ENCODE data around the gene FBXO15. TPM values are rescaled to one million over a fixed set of nuclear protein-coding genes. Genes with fewer than 3 reads are reported as not detected.

Gene FBXO15
- total and polyA plus RNA-seq, 4 donors, result 0.23 to 0.50 (median 0.41) TPM

- Histone ChIP-seq H3K27me3 (ENCODE audit: control insufficient read depth in 4 of 4, insufficient read depth in 4 of 4, low read length in 3 of 4) (no peaks in the 10 kb centered on the region), H3K9ac (ENCODE audit: low read depth in 1 of 2, low read length in 2 of 2) (no peak overlapping the region), H3K27ac (ENCODE audit: low read depth in 1 of 2, low read length in 2 of 2) (no peak overlapping the region), H3K36me3 (ENCODE audit: control insufficient read depth in 4 of 4, insufficient read depth in 3 of 4, low read depth in 1 of 4, low read length in 3 of 4) (no peaks in the 10 kb centered on the region), H3K4me1 (ENCODE audit: control insufficient read depth in 4 of 4, insufficient read depth in 4 of 4, low read length in 3 of 4) (no peaks in the 10 kb centered on the region), H3K4me3 (ENCODE audit: low read depth in 1 of 3, low read length in 3 of 3) (no peak overlapping the region), H3K9me3 (ENCODE audit: control insufficient read depth in 4 of 4, low read length in 3 of 4) (no peaks in the 10 kb centered on the region)
- no peak for DNase-seq (ENCODE audit: low spot score)
- WGBS, result 86% methylated on average over 9 of the region's 9 CpGs
- TF ChIP-seq HNF4G (IDR thresholded peaks at IDR 0.05) (no peak), EGR1 (IDR thresholded peaks at IDR 0.05; ENCODE audit: low read depth in 2 of 2) (no peak), SP1 (IDR thresholded peaks at IDR 0.05) (no peak), NR2F2 (IDR thresholded peaks at IDR 0.05) (no peak), GABPA (IDR thresholded peaks at IDR 0.05 in 1 of 2, conservative IDR thresholded peaks at IDR 0.05 in 1 of 2) (no peak), RXRA (IDR thresholded peaks at IDR 0.05) (no peak), REST (IDR thresholded peaks at IDR 0.05) (no peak), HNF4A (conservative IDR thresholded peaks at IDR 0.05) (no peak)
- TF ChIP-seq, protein P1, sequence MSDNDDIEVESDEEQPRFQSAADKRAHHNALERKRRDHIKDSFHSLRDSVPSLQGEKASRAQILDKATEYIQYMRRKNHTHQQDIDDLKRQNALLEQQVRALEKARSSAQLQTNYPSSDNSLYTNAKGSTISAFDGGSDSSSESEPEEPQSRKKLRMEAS (IDR thresholded peaks at IDR 0.05), result no peak
Measured at GRCh38 chr18:74078257-74078656, 69.4 kb downstream of the FBXO15 start.

DNA sequence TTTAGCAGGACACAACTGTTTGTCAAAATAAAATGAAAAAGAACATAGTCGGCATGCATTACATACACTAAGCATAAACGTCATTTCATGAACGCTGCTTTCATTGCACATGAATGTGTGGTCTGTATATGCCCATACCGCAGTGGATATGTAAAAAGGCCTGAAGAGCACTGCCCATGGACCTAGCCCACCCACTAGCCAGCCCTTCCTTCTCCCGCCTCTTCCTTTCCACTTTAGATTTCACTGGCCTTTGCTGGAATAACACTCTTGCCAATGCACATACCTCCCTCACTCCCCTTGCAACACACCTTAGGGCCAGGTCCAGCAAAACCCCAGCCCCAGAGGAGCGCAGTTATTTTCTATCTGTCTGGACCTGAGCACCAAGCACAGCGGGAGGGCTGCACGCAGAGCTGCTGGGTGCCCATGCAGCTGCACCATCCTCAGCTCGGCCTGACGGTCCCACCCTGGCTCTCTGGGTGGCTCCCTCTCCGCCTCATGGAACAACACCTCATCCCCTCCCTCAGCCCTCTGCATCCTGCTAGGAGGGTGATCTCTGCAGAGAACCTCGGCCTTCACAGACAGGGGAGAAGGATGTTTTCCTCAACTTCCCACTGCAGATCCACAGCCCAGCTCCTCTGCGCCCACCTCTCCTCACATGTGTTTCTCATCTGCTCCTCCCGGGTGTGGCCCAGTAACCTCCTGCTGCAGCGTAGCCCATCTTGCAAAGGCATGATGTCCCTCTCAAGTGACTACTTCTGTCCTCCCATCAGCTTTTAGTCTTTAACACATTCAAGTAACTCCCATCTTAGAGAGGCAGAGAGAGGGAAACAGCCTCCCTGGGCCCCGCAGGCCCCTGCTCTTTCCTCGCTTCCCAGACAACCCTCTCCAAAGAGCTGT, 72.7 kb downstream of the FBXO15 start:
- DNase-seq (ENCODE audit: low spot score), result no peak
- WGBS, result 94% methylated on average over 17 of the region's 17 CpGs
- no peak overlapping the region for H3K27ac ChIP-seq (ENCODE audit: low read depth in 1 of 2, low read length in 2 of 2)
- no peaks in the 10 kb centered on the region for H3K9me3 ChIP-seq (ENCODE audit: control insufficient read depth in 4 of 4, low read length in 3 of 4)
- no peak for TF ChIP-seq RXRA (IDR thresholded peaks at IDR 0.05)
- no peak for TF ChIP-seq RAD21 (IDR thresholded peaks at IDR 0.05)
- TF ChIP-seq YY1 (IDR thresholded peaks at IDR 0.05), result no peak
- no peak for TF ChIP-seq FOXA2 (IDR thresholded peaks at IDR 0.05)
- TF ChIP-seq, protein P2, sequence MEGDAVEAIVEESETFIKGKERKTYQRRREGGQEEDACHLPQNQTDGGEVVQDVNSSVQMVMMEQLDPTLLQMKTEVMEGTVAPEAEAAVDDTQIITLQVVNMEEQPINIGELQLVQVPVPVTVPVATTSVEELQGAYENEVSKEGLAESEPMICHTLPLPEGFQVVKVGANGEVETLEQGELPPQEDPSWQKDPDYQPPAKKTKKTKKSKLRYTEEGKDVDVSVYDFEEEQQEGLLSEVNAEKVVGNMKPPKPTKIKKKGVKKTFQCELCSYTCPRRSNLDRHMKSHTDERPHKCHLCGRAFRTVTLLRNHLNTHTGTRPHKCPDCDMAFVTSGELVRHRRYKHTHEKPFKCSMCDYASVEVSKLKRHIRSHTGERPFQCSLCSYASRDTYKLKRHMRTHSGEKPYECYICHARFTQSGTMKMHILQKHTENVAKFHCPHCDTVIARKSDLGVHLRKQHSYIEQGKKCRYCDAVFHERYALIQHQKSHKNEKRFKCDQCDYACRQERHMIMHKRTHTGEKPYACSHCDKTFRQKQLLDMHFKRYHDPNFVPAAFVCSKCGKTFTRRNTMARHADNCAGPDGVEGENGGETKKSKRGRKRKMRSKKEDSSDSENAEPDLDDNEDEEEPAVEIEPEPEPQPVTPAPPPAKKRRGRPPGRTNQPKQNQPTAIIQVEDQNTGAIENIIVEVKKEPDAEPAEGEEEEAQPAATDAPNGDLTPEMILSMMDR (IDR thresholded peaks at IDR 0.05; ENCODE audit: low read depth, low read length, missing input control), result no peak
- no peak for TF ChIP-seq EGR1 (IDR thresholded peaks at IDR 0.05; ENCODE audit: low read depth in 2 of 2)
- no peak for TF ChIP-seq JUND (IDR thresholded peaks at IDR 0.05)
- TF ChIP-seq HNF4G (IDR thresholded peaks at IDR 0.05), result no peak
- TF ChIP-seq, protein P1 (IDR thresholded peaks at IDR 0.05), result no peak
- no peak for TF ChIP-seq TAF1 (conservative IDR thresholded peaks at IDR 0.05)
- no peak for TF ChIP-seq FOXA1 (IDR thresholded peaks at IDR 0.05)
- no peak for TF ChIP-seq REST (IDR thresholded peaks at IDR 0.05)
- TF ChIP-seq HNF4A (conservative IDR thresholded peaks at IDR 0.05), result no peak
- no peak for TF ChIP-seq NR2F2 (IDR thresholded peaks at IDR 0.05)
- TF ChIP-seq ATF3 (IDR thresholded peaks at IDR 0.05), result no peak
- TF ChIP-seq SP1 (IDR thresholded peaks at IDR 0.05), result no peak
- no peak for TF ChIP-seq GABPA (IDR thresholded peaks at IDR 0.05 in 1 of 2, conservative IDR thresholded peaks at IDR 0.05 in 1 of 2)
- TF ChIP-seq, protein P3, sequence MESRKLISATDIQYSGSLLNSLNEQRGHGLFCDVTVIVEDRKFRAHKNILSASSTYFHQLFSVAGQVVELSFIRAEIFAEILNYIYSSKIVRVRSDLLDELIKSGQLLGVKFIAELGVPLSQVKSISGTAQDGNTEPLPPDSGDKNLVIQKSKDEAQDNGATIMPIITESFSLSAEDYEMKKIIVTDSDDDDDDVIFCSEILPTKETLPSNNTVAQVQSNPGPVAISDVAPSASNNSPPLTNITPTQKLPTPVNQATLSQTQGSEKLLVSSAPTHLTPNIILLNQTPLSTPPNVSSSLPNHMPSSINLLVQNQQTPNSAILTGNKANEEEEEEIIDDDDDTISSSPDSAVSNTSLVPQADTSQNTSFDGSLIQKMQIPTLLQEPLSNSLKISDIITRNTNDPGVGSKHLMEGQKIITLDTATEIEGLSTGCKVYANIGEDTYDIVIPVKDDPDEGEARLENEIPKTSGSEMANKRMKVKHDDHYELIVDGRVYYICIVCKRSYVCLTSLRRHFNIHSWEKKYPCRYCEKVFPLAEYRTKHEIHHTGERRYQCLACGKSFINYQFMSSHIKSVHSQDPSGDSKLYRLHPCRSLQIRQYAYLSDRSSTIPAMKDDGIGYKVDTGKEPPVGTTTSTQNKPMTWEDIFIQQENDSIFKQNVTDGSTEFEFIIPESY (IDR thresholded peaks at IDR 0.05), result no peak
- no peaks in the 10 kb centered on the region for H3K4me1 ChIP-seq (ENCODE audit: control insufficient read depth in 4 of 4, insufficient read depth in 4 of 4, low read length in 3 of 4)
- no peak overlapping the region for H3K9ac ChIP-seq (ENCODE audit: low read depth in 1 of 2, low read length in 2 of 2)
- H3K36me3 ChIP-seq (ENCODE audit: control insufficient read depth in 4 of 4, insufficient read depth in 3 of 4, low read depth in 1 of 4, low read length in 3 of 4), result no peaks in the 10 kb centered on the region
- H3K27me3 ChIP-seq (ENCODE audit: control insufficient read depth in 4 of 4, insufficient read depth in 4 of 4, low read length in 3 of 4), result no peaks in the 10 kb centered on the region
- H3K4me3 ChIP-seq (ENCODE audit: low read depth in 1 of 3, low read length in 3 of 3), result no peak overlapping the region

Measured in liver (tissue), 9 donors.